Ovary (tissue), 3 donors: ENCODE data around the gene LPCAT3.

Experiments used
- CTCF ChIP-seq, 3 donors: fragments of 450-650 bp in 2 of 3; fragments of 200-600 bp in 1 of 3; IDR thresholded peaks; one replicate each; pipeline versions ENCODE4 v1.5.1 to v1.8.0; 2016 to 2022; ENCODE audit warnings: antibody characterized with exemption in 3 of 3, mild to moderate bottlenecking in 1 of 3
- POLR2A ChIP-seq: fragments of 450-650 bp; IDR thresholded peaks from one replicate; pipeline ENCODE4 v1.6.1; 2017; ENCODE audit warnings: antibody characterized with exemption, mild to moderate bottlenecking, moderate library complexity
- donor health status: DM: no; HTN: no; CAD: no.

DNA sequence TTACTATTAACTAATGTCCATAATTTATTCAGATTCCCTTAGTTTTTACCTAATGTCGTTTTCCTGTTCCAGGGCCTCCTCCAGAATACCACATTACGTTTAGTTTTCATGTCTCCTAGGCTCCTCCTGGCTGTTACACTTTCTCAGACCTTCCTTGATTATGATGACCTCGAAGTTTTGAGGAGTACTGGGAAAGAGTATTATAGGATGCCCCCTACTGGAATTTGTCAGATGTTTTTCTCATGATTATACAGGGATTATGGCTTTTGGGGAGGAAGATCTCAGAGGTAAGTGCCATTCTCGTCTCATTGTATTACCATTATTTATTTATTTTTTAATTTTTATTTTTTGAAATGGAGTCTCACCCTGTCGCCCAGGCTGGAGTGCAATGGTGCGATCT, 24.6 kb upstream of the LPCAT3 start:
- TF ChIP-seq CTCF (IDR thresholded peaks at IDR 0.05) (no peak), POLR2A (no peak)
